HepG2 (cell line): ENCODE results near the gene PXDC1. TPM values are rescaled to one million over a fixed set of nuclear protein-coding genes. Genes with fewer than 3 reads are reported as not detected.

Experiments used
- ATAC-seq: fragments of 200-7000 bp; cut with Tn5 transposase; 3 replicates; pipeline ENCODE4 v1.9.1; 2020; ENCODE audit warnings: mild to moderate bottlenecking, moderate library complexity
- BruUV-seq: library from RNA; stranded (reverse); fragments of 400-500 nt; replicated peaks from 2 replicates; lab custom pipeline; 2021; lab: Mats Ljungman, UMichigan
- CTCF ChIA-PET: fragments of 300-600 bp; formaldehyde crosslinking; extraction: SDS; loops from one replicate; lab custom pipeline; 2021; ENCODE audit warnings: low total read pairs, inconsistent platforms, low intra/inter-chr PET ratio; lab: Yijun Ruan, JAX
- POLR2A ChIA-PET: fragments of 350-600 bp; sonication (Branson Sonifier 250); formaldehyde crosslinking; loops from one replicate; lab custom pipeline; 2020; ENCODE audit warnings: antibody characterized with exemption, inconsistent platforms; lab: Yijun Ruan, JAX
- DNase-seq: peaks from one replicate; pipeline ENCODE4 v3.0.0-alpha.2; 2015; ENCODE audit warnings: low spot score
- FAIRE-seq: peaks from 3 replicates; lab custom pipeline; 2011; peaks lifted over from hg19 to GRCh38; lab: Jason Lieb, UNC
- H2AFZ ChIP-seq: one replicate; pipeline ENCODE4 v1.6.1; 2011; ENCODE audit warnings: low read length, inconsistent platforms
- H3K27ac ChIP-seq: fragments of 300-600 bp; 3 replicates; pipeline ENCODE4 v1.8.0; 2011; ENCODE audit warnings: mixed run types, mild to moderate bottlenecking, mixed read lengths, low read length, inconsistent platforms; ENCODE audit not compliant: insufficient read depth; ENCODE audit errors: extremely low read length
- H3K27me3 ChIP-seq, 2 experiments: fragments of 200-600 bp in 1 of 2; 2 replicates in 1 of 2; 3 replicates in 1 of 2; pipeline versions ENCODE4 v1.6.0 to v1.8.0; 2011; ENCODE audit warnings: low read length in 2 of 2, mild to moderate bottlenecking in 2 of 2, moderate library complexity in 2 of 2, inconsistent platforms in 1 of 2; ENCODE audit not compliant: insufficient read depth in 2 of 2, control insufficient read depth in 1 of 2
- H3K36me3 ChIP-seq, 2 experiments: fragments of 200-600 bp in 1 of 2; replicated peaks in 1 of 2; 2 replicates in 1 of 2; 3 replicates in 1 of 2; pipeline versions ENCODE4 v1.5.1 to v1.8.0; 2011; ENCODE audit warnings: low read length in 2 of 2, inconsistent platforms in 1 of 2; ENCODE audit not compliant: insufficient read depth in 2 of 2, control insufficient read depth in 1 of 2
- H3K4me1 ChIP-seq: 2 replicates; pipeline ENCODE4 v1.5.1; 2012; ENCODE audit warnings: low read length, inconsistent platforms; ENCODE audit not compliant: insufficient read depth
- H3K4me2 ChIP-seq: 2 replicates; pipeline ENCODE4 v1.6.0; 2011; ENCODE audit warnings: low read depth, low read length, inconsistent platforms
- H3K4me3 ChIP-seq, 3 experiments: fragments of 200-600 bp in 1 of 3; sonication (generic), shearing (Covaris generic) in 1 of 3; replicated peaks in 1 of 3; 2 replicates each; pipeline ENCODE4 v1.5.1; 2011 to 2016; ENCODE audit warnings: low read length in 3 of 3, inconsistent platforms in 2 of 3, low read depth in 2 of 3, mild to moderate bottlenecking in 2 of 3, control low read depth in 1 of 3, mixed read lengths in 1 of 3; ENCODE audit not compliant: insufficient read depth in 1 of 3
- H3K79me2 ChIP-seq: one replicate; pipeline ENCODE4 v1.6.1; 2011; ENCODE audit warnings: low read length, inconsistent platforms; ENCODE audit not compliant: insufficient read depth
- H3K9ac ChIP-seq: 2 replicates; pipeline ENCODE4 v1.6.0; 2011; ENCODE audit warnings: mild to moderate bottlenecking, low read depth, low read length, inconsistent platforms; ENCODE audit not compliant: insufficient read depth
- H3K9me3 ChIP-seq: 2 replicates; pipeline ENCODE4 v1.5.1; 2012; ENCODE audit warnings: mild to moderate bottlenecking, low read length
- H4K20me1 ChIP-seq: 2 replicates; pipeline ENCODE4 v1.6.0; 2011; ENCODE audit warnings: inconsistent platforms, mild to moderate bottlenecking, low read length, moderate library complexity; ENCODE audit not compliant: insufficient read depth
- ZHX2 ChIP-seq, 2 experiments: sonication (generic) in 1 of 2; formaldehyde crosslinking in 1 of 2; IDR thresholded peaks; 2 replicates each; pipeline versions ENCODE4 v1.6.1 to v1.9.0; 2014 to 2022; ENCODE audit warnings: antibody characterized with exemption in 1 of 2, borderline replicate concordance in 1 of 2, inconsistent platforms in 1 of 2, low read depth in 1 of 2, missing genetic modification reagents in 1 of 2
- WGBS: methylation state at CpG from one replicate; pipeline ENCODE4 v1.1.6; 2017; ENCODE audit warnings: low lambda C conversion rate; 5-methylcytosine and 5-hydroxymethylcytosine counted together
- in situ Hi-C: cut with HindIII; loops from 2 replicates; pipeline ENCODE4 v1.10.0; 2017; ENCODE audit warnings: low pct_unique_long_range_greater_than_20kb; ENCODE audit not compliant: extremely low pct_ligation_motif_present
- intact Hi-C: fragments of 100-400 bp; cut with micrococcal nuclease; formaldehyde crosslinking; loops from one replicate; pipeline ENCODE4 v1.10.0; 2022; ENCODE audit not compliant: unreplicated experiment
- polyA plus RNA-seq, 8 experiments: library from polyadenylated mRNA; depleted of rRNA in 3 of 8; stranded (reverse) in 7 of 8; unstranded in 1 of 8; fragments of >200 nt; fragmentation: Illumina TruSeq in 4 of 8; extraction: Trizol in 4 of 8; gene quantifications; 2 replicates each; pipeline versions ENCODE4 v1.2.1 to v1.2.3, GENCODE V29; 2011 to 2016; ENCODE audit warnings: low read depth in 4 of 8, missing spikeins in 1 of 8, mixed read lengths in 1 of 8; ENCODE audit not compliant: insufficient read depth in 1 of 8
- total RNA-seq, 5 experiments: library from RNA; depleted of rRNA; stranded (reverse); fragments of >200 nt; fragmentation: Illumina TruSeq; extraction: Trizol; gene quantifications; 2 replicates each; pipeline ENCODE4 v1.2.3, GENCODE V29; 2016; ENCODE audit warnings: low read depth in 1 of 5

PXDC1 gene
- total and polyA plus RNA-seq, 2 of the 13 experiments (the other 11 are each of a cell fraction or from before 2014, with no cell fraction given) = 32.4 to 34.7 TPM

GRCh38 chr6:3707024-3707423, 44.5 kb downstream of the PXDC1 start:
- Histone ChIP-seq H3K79me2 (no peaks in the 10 kb centered on the region), H3K4me2 (no peak overlapping the region), H3K9ac (no peak overlapping the region), H3K4me3 (no peak overlapping the region), H3K9me3 (no peaks in the 10 kb centered on the region), H3K4me1 (peaks cover 16% of the 10 kb centered on the region; the same call in 1 of the 2 replicates), H4K20me1 (no peaks in the 10 kb centered on the region), H3K27me3 (no peaks in the 10 kb centered on the region), H2AFZ (no peak overlapping the region), H3K36me3 (no peaks in the 10 kb centered on the region), H3K27ac (no peak overlapping the region)
- FAIRE-seq (no peak), DNase-seq (no peak), ATAC-seq (no peak)
- BruUV-seq = no TSS peak
- intact Hi-C loops = no loop called here
- no peak for TF ChIP-seq ZHX2 (IDR thresholded peaks at IDR 0.05; ENCODE audit: low read depth)
- no peak for TF ChIP-seq ZHX2 (CRISPR knock-in tag; IDR thresholded peaks at IDR 0.05; ENCODE audit: borderline replicate concordance)
- ChIA-PET POLR2A (no interaction called here), CTCF (no interaction called here)
- in situ Hi-C loops = no loop called here
- WGBS = 46% methylated on average over 2 of the region's 2 CpGs
